Fibroblast of skin of scalp (primary cell): ENCODE data around the gene UQCRH.
"Not testable (repeated sequence)": the region's sequence is repeated elsewhere in the genome, so short reads cannot be mapped to it uniquely, and the experiment has no call there.

Experiments used
- DNase-seq: peaks from one replicate; pipeline ENCODE4 v3.0.0-alpha.2; 2013

The UQCRH gene

DNA sequence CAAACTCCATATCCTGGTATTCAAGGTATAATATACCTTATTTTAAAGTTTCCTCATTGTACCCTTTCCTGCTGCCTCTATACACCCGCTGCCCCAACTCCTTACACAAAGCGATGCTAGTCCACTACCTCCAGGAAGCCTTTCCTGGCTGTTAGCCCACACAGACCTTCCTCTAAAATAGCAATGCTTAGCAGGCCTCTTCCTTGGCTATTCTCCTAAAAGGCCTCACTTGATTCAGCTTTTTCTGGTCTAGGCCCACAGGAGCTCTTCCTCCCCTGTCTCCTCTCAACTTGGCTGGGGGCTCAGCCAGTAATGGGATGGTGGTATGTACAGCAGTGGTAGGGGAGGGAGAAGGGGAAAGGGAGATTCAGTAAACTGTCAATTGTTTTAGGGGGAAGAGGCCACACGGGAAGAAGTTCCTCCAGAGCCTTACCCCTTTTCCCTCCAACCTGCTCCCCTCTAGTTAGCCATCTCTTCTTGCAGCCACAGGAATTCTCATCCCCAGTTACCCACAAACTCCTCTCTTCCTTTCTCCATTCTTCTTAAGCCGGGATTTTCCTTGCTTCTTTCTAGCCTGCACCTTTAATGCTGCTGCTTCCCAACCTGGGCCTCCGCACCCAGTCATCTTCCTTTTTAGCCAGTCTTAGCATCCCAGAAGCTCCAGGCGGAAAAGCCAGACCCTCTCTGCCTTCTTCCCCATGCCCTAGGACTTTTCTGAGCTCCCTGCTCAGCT, 2.7 kb upstream of the UQCRH start:
- DNase-seq = peak; percentile 27

DNA sequence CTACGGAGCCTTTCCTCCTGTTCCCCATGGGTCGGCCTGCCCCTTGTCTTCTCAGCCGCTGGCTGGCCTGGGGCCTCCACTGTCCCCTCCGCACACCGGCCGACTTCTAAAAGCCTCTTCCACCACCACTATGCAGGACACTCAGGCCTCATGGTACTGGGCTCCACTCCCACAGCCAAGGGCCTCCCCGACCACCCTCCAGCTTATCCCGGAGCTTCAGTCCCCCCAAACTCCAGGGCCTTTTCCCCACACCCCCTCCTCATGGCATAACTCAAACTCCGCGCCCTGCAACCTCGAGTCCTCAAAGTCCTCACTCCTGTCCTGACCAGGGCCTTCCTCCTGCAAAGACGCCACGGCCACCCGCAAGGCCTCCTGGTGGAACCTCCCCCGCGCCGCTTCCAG, 2.1 kb upstream of the UQCRH start:
- DNase-seq = no peak

DNA sequence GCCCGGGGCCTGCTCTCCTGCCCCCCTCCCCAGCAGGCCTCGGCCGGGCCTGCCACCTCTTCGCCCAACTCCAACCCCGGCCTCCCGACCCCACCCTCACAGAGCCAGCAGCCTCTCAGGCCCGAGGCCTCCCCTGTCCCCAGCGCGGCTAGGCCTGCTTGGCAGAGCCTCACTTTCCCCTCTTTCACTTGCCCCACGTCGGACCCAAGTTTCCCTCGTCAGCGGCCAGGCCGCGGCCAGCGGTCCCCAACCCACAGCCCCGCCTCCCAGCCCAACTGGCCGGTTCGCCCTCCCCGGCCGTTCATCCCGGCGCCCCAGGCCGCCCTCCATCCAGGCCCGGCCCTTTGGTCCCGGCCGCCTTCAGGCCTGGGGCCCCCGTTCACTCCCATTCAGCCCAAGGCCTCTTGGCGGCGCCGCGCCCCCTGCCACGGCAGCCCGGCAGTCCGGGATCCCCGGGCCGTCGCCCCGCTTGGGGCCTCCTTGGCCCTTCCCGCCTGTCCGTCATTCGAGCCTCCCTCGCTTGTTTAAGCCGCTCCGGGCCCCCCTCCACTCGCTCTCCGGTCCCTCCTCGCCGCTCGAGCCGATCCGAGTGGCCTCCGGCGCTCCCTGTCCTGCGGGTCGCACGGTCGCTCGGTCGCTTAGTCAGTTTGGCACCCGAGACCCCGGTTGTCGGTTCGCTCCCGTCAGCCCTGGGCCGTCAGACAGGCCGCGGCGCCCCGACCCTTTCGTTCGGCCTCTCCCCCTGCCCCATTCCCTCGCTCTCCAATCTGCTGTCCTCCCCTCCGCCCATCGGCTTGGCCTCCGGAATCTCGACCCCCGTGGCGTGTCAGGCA, 1.5 kb upstream of the UQCRH start:
- peak; percentile 59 for DNase-seq

DNA sequence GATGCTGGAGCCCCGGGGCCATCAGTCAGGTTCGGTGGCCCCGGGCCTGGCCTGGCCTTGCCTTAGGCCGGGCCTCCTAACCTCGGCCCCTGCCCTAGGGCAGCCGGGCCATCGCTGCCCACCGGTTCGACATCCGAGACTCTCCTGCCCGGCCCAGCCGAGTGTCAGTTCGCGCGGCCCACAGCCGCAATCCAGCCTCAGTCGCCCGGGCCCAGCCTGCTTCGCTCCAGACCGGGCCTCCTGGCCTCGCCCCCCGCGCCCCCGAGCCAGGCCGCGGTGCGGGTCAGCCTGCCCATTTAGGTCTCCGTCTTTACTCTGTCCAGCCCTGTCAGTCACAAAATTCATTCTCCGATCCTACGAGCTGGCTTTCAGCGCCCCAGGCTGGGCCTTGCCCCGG, 859 bp upstream of the UQCRH start:
- DNase-seq = peak; percentile 41

DNA sequence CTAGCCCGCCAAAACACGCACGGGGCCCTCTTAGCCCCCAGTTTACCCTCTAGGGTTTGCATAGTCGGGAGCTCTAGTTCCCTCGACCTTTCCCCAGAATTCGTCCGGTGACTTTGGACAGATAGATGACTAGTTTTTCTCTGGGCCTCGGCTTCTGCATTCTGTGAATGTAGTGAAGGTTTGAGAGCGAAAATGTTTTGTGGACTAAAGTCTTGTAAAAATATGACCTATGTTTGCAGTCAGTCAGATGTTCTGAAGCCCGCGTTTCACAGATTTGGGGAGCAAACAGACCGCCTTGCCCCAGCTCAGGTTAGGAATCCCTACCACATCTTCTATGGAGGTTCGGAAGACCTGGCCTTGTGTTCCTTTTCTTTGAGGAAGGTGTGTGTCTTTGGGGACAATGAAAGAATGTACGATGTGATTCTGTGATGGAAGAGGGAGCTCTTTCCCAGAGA, 401 bp downstream of the UQCRH start:
- no peak for DNase-seq

DNA sequence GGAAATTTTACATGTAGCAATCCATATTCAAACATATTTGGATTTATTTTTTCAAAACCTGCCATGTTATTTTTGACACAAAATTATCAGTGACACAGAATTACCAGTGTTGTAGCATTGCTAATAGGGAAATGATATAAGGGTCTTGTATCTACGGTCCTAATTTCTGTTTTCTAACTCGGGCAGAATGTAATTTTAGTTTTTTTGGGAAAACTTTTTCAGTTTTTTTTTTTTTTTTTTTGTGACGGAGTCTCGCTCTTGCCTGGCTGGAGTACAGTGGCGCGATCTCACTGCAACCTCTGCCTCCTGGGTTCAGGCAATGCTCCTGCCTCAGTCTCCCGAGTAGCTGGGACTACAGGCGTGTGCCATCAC, 2.6 kb downstream of the UQCRH start:
- DNase-seq = no peak

DNA sequence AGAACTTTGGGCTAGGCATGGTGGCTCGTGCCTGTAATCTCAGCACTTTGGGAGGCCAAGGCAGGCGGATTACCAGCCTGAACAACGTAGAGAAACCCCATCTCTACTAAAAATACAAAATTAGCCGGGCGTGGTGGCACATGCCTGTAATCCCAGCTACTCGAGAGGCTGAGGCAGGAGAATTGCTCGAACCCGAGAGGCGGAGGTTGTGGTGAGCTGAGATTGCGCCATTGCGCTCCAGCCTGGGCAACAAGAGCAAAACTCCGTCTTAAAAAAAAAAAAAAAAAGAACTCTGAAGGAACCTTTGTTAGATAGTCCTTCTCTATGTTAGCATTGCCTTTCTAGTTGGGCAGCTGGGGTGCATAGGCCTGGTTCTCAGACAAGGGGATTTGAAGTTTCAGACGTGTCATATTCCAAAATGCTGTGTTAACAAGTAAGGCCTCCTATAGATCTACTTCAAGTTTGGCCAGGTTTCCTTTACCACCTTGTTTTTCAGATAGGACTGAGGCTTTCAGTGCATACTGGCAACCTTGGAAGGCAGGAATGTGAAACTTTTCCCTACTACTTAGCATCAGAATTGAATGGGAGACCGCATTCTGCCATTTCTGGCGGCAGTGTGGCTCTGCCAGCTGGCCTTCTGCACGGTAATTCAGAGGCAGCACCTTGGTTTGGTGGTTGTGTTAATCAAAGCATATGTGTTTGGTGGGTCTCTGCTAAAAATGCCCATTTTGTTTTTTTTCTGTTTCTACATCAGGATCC, 6.1 kb downstream of the UQCRH start:
- DNase-seq = no peak

DNA sequence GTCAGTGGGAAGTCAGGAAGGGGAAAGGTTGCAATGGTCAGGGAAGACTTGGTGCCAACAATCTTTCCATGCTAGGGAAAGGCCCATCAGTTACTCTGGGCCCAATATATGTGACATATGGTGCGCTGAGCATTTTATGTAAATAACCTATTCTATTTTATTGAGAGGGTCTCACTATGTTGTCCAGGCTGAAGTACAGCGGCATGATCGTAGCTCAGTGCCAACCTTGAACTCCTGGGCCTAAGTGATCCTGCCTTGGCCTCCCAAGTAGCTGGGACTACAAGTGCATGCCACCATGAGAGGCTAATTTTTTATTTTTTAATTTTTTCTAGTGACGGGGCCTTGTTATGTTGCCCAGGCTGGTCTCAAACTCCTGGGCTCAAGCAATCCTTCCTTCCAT, 6.8 kb downstream of the UQCRH start:
- DNase-seq = no peak

DNA sequence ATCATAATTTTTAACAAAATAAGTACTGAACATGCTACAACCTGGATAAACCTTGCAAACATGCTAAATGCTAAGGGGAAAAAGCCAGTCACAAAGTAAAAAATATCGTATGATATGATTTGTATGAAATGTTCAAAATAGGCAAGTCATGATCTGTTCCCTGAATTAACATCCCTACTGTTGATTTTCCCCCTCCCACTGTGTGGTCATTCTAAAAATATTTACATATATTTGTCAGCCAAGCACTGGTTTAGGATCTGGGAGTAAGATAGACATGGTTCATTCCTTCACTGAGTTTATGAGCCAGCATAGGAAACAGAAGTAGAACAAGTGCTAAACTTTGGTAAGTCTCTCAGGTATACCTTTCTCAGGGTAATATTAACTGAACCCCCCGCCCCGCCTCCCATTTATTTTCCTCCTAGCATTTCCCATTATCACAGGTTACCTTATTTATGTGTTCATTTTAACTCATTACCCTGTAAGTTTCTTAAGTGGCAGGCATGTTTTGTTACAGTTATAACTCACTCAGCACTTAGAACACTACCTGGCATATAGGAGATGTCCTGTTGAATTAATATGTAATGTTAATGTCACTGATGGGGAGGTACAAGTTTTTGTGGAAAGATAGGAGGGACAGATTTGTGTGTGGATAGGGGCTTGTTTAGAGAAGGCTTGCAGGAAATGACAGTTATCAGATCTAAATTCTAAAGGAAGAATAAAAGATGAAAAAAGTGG, 12.3 kb downstream of the UQCRH start:
- peak; percentile 69 for DNase-seq

DNA sequence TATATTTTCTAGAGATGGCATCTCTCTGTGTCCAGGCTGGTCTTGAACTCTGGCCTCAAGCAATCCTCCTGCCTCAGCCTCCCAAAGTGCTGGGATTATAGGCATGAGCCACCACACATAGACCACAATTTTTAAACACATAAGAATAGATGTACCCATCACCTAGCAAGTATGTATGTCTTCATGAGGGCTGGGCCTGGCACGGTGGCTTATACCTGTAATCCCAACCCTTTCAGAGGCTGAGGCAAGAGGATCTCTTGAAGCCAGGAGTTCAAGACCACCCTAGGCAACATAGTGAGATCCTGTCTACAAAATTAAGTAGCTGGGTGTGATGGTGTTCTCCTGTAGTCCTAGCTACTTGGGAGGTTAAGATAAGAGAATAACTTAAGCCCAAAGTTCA, 13.8 kb downstream of the UQCRH start:
- DNase-seq = no peak

DNA sequence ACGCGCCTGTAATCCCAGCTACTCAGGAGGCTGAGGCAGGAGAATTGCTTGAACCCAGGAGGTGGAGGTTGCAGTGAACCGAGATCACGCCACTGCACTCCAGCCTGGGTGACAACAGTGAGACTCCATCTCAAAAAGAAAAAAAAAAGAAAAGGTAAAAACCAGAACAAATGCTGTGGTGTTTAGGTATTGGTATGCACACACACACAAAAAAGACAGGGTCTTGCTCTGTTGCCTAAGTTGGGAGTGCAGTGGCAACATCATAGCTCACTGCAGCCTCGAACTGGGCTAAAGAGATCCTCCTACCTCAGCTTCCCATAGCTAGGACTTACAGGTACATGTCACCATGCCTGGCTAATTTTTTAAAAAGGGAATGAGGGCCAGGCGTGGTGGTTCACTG, 15.8 kb downstream of the UQCRH start:
- DNase-seq = not testable (repeated sequence)

DNA sequence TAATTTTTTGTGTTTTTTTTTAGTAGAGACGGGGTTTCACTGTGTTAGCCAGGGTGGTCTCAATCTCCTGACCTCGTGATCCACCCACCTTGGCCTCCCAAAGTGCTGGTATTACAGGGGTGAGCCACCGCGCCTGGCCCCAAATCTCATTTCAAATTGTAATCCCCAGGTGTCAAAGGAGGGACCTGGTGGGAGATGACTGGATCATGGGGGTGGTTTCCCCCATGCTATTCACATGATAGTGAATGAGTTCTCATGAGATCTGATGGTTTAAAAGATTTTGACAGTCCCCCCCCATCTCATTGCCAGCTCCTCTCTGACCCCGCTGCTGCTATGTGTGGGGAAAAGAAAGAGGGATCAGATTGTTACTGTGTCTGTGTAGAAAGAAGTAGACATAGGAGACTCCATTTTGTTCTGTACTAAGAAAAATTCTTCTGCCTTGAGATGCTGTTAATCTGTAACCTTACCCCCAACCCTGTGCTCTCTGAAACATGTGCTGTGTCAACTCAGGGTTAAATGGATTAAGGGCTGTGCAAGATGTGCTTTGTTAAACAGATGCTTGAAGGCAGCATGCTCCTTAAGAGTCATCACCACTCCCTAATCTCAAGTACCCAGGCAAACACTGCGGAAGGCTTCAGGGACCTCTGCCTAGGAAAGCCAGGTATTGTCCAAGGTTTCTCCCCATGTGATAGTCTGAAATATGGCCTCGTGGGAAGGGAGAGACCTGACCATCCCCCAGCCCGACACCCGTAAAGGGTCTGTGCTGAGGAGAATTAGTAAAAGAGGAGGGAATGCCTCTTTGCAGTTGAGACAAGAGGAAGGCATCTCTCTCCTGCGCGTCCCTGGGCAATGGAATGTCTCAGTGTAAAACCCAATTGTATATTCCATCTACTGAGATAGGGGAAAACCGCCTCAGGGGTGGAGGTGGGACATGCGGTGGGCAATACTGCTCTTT, 16.7 kb downstream of the UQCRH start:
- DNase-seq = not testable (repeated sequence)

DNA sequence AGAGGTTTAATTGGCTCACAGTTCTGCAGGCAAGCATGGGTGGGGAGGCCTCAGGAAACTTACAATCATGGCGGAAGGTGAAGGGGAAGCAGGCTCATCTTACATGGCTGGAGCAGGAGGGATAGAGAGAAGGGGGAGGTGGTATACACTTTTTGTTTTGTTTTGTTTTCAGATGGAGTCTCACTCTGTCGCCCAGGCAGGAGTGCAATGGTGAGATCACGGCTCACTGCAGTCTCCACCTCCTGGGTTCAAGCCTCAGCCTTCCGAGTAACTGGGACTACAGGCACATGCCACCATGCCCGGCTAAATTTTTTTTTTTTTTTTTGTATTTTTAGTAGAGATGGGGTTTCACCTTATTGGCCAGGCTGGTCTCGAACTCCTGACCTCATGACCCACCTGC, 18.7 kb downstream of the UQCRH start:
- DNase-seq = not testable (repeated sequence)

DNA sequence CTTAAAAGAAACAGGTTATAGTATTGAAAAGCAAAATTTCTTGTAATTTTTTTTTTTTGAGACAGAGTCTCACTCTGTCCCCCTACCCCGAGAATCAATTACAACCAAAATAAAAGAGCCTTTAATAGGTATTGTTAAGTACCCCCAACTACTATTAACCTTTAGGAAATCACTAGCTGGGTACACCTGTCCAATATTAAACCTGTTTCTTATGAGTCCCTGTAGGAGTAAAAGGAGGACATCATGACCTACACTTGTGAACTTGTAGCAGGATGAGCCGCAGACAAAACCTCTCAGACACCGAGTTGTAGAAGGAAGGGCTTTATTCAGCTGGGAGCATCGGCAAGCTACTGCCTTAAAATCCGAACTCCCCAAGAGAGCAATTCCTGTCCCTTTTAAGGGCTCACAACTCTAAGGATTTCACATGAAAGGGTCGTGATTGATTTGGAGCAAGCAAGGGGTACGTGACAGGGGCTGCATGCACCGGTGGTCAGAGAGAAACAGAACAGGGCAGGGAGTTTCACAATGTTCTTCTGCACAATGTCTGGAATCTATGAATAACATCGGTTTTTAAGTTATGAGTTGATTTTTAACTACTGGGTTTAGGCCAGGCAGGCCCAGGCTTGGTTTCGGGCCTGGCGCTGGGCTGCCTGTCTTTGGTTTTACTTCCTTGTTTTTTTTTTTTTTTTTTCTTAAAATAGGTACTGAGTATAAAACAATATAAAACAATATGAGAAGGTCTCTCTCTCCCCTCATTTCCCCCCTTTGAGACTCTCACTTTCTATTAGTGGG, 22.0 kb downstream of the UQCRH start:
- DNase-seq = not testable (repeated sequence)

DNA sequence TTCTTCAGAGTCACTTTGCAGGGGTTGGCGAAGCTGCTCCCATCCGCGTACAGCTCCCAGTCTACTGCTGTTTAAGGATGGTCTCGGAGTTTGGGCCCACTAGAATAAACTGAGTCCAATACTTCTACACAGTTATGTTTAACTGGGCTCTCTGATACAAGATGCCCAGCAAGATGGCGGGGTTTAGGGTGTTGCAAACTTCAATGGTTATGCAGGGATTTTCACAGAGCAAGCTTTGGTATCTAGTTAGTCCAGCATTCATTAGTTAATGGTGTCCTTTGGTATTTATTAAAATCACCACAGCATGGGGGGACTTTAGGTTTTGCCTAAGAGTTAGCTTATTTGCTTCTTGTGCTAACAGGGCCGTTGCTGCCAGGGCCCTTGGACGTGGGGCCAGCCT, 24.7 kb downstream of the UQCRH start:
- DNase-seq = not testable (repeated sequence)

DNA sequence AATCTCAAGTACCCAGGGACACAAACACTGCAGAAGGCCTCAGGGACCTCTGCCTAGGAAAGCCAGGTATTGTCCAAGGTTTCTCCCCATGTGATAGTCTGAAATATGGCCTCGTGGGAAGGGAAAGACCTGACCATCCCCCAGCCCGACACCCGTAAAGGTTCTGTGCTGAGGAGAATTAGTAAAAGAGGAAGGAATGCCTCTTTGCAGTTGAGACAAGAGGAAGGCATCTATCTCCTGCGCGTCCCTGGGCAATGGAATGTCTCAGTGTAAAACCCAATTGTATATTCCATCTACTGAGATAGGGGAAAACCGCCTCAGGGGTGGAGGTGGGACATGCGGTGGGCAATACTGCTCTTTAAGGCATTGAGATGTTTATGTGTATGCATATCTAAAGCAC, 26.3 kb downstream of the UQCRH start:
- DNase-seq = not testable (repeated sequence)

DNA sequence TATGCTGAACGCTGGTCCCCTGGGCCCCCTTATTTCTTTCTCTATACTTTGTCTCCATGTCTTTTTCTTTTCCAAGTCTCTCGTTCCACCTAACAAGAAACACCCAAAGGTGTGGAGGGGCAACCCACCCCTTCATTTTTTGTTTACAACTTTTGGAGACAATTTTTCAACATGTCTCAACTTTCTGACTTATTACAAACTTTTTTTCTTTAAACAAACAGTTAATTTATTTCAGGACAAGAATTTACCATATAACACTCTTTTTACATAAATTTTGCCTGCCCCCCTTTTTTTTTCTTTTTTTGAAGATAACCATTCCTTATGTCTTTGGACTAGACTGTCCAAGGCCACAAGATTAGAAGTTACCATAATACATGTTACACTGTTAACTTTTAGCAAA, 26.9 kb downstream of the UQCRH start:
- DNase-seq = not testable (repeated sequence)

DNA sequence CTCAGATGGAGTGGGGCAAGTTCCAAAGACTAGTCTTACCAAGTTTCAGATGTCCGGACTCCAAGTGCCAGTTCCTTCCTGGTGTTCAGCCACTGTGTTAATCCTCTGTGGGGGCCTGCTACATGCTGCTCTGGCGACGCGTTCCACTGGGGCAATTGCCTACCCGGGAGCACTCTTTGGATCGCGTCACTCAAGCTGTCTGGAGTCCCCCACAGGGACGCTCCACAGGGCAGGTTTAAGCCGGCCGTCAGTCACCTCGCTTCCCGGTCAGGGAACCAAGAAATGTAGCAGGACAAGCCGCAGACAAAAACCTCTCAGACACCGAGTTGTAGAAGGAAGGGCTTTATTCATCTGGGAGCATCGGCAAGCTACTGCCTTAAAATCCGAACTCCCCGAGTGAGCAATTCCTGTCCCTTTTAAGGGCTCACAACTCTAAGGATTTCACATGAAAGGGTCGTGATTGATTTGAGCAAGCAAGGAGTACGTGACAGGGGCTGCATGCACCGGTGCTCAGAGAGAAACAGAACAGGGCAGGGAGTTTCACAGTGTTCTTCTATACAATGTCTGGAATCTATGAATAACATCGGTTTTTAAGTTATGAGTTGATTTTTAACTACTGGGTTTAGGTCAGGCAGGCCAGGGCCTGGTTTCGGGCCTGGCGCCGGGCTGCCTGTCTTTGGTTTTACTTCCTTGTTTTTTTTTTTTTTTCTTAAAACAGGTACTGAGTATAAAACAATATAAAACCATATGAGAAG, 28.5 kb downstream of the UQCRH start:
- DNase-seq = not testable (repeated sequence)

DNA sequence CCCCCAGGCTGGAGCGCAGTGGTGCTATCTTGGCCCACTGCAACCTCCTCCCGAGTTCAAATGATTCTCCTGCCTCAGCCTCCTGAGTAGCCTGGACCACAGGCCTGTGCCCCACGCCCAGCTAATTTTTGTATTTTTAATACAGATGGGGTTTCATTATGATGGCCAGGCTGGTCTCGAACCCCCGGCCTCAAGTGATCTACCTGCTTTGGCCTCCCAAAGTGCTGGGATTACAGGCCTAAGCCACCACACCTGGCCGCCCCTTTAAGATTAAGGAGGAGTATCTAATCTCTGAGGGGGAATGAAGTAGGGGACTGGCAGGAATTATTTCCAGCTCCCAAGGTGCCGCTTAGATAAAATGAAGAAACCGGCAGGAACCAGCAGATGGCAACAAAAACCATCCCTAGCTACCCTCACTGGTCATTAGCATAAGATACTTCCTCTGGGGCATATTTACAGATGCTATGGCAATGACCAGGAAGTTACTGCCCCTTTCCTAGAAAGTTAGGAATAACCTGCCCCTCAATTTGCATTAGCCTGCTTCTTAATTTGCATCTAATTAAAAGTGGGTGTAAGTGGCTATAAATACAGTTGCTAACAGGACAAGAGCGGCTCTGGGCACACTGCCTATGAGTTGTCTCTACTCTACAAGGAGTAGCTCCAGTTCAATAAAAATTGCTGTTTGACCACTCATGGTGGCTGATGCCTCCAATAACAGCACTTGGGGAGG, 30.0 kb downstream of the UQCRH start:
- peak; percentile 27 for DNase-seq
